Tibial nerve (tissue), 4 donors: ENCODE results near the gene PNPLA2.
A peak's percentile ranks its signal among the peaks of the same experiment; 100 is the strongest.

Experiments used
- CTCF ChIP-seq, 5 experiments: fragments of 200-600 bp in 3 of 5; fragments of 450-650 bp in 2 of 5; sonication (generic) in 3 of 5; IDR thresholded peaks; one replicate each; pipeline ENCODE4 v1.5.1; 2016 to 2019; ENCODE audit warnings: antibody characterized with exemption in 5 of 5, mild to moderate bottlenecking in 3 of 5, moderate library complexity in 2 of 5
- EP300 ChIP-seq, 2 donors: sonication (generic); formaldehyde crosslinking; IDR thresholded peaks; one replicate each; pipeline ENCODE4 v1.6.1; 2017; ENCODE audit warnings: antibody characterized with exemption in 2 of 2, mild to moderate bottlenecking in 1 of 2

GRCh38 chr11:818396-819128 lies at the start of gene PNPLA2:
- no peak for TF ChIP-seq CTCF (IDR thresholded peaks at IDR 0.05)
- TF ChIP-seq EP300 (IDR thresholded peaks at IDR 0.05) = peak in 1 of 2 donors; percentile 54
